Measurements from ENCODE around the gene PREX1.

DNA sequence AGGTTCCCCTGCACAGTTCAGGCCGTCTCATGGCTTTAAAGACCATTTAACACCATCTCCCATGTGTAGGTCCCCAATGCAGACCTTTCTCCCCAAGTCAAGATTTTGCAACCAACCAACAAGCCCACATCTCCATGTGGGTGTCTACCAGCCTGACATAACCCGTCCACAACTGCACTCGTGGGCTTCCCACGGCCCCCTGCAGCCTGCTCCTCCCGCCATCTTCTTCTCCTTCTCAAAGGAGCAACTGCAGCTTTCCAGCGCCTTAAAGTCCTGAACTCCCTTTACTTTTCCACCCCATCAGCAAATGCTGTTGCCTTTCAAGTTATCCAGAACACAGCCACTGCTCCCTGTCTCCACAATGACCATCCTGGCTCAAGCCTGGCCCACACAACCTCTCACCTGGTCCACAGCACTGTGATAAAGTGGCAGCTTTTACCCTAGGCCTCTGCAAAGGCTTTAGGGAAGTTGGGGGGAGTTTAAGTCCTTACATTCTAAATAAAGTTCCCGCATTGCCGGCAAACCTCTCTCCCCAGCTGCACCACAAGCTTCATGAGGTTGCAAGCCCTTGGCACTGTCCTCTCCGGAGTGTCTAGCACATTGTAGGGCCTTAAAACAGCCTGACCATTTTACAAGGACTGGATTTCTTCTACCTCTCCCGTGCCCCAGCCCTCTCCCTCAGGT, 140.5 kb downstream of the PREX1 start:
- TF ChIP-seq ZNF274 (IDR thresholded peaks at IDR 0.05; ENCODE audit: low read depth, low read length) (no peak), SUZ12 (IDR thresholded peaks at IDR 0.05; ENCODE audit: extremely low read depth, insufficient read depth, insufficient read length) (no peak), YY1 (IDR thresholded peaks at IDR 0.05; ENCODE audit: insufficient read depth, insufficient read length) (no peak)

Data from NT2/D1 (cell line).